GM18858 (cell line): Measurements from ENCODE around the gene SLC49A4.

Experiments
- ATAC-seq: cut with Tn5 transposase; IDR thresholded peaks from one replicate; pipeline ENCODE4 v1.9.1; 2021; ENCODE audit not compliant: unreplicated experiment

The SLC49A4 gene

DNA sequence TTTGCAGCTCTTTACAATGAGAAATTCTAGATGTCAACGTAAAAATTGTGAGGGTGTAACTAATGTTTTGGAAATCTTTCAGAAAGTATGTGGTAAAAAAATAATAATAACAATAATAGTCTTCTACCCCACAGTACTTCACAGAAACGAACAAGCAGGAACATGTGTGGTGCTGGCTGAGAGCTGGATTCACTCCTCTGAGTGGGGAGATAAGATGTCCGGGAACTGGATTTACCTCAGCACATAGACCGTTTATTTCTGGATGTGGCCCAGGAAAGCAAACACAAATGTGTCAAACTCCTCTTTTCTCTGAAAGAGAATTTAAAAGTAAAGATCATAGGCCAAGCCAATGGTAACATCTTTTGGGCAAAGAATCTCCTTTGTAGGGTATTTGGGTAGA is 103.4 kb downstream of the SLC49A4 start:
- ATAC-seq = no peak

DNA sequence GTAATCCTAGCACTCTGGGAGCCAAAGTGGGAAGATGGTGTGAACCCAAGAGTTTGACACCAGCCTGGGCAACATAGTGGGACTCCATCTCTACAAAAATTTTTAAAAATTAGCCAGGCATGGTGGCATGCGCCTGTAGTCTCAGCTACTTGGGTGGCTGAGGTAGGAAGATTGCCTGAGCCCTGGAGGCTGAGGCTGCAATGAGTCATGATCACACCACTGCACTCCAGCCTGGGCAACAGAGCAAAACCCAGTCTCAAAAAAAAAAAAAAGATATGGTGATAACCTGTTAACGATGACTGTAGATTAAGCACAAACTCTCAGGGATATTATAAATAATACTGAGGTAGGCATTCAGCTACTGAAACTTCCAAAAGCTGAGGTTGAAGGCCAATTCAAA is 107.5 kb downstream of the SLC49A4 start:
- ATAC-seq = no peak

DNA sequence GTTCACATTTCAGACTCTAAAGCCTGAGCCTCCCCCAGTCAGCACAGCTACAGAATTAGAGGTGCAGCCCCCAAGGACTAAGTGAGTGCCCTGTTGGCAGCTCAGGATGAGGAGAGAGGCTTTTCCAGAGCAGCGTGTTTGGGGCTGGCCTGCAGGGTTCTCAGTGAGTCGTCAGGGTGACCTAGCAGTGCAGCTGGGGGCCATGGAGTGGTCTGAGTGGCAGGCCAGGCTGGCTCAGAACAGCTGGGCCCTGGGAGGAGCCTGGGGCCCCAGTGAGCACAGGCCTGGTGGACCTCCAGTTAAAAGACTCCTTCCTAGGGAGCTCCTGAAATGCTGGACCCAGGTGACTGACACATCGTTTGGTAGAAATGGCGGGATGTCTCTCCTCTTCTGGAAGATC is 108.3 kb downstream of the SLC49A4 start:
- ATAC-seq = no peak

DNA sequence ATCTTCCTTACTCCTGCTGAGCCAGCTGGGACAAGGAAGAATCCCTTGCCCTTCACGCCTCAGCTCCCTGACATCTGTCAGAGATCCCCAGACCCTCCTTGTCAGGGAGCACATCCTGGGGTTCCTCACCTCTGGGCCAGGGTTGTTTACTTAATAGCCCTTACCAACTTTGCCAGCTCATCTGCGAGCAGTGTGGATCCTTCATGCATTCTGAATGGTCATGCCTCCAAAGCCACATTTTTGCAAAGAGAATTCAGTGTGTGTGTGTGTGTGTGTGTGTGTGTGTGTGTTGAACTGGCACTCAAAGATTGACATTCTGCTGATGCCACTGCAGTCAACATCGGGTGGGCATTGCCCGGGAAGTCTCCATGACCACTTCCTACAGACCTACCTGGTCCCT is 112.6 kb downstream of the SLC49A4 start:
- ATAC-seq = no peak

DNA sequence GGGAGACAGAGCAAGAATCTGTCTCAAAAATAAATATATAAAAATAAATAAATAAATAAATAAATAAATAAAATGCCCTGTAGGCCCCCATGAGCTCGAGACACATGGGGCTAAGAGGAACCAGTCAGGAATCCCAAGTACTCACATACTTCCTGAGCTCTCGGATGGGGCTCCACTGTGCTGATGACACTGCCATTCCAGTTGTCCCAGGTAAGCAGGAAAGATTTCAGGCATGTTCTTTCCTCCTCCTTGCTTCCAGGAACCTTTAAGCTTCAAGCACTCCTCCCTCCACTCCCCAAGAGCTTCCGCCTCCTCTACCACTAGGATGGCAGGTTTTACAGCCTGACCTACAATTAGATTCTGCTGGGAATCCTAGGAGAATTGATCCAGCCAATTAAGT is 113.4 kb downstream of the SLC49A4 start:
- no peak for ATAC-seq

DNA sequence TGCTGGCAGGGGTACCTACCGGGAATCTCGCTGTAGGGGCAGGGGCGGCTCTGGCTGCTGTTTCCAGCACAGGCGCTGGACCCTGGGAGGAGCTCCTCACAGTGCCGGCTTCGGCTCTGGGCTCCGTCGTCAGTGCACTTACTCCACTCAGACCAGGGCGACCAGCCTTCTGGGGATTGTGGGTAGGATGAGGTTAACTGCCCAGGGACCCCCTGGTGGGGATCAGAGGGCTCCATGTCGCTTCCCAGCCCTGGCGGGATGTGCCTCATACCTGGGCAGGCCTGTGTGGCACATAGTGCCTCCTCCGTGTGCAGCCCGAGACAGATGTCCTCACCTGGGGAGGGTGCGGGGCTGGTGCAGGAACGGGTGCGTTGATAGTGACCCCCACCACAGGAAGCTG is 117.0 kb downstream of the SLC49A4 start:
- ATAC-seq = no peak

DNA sequence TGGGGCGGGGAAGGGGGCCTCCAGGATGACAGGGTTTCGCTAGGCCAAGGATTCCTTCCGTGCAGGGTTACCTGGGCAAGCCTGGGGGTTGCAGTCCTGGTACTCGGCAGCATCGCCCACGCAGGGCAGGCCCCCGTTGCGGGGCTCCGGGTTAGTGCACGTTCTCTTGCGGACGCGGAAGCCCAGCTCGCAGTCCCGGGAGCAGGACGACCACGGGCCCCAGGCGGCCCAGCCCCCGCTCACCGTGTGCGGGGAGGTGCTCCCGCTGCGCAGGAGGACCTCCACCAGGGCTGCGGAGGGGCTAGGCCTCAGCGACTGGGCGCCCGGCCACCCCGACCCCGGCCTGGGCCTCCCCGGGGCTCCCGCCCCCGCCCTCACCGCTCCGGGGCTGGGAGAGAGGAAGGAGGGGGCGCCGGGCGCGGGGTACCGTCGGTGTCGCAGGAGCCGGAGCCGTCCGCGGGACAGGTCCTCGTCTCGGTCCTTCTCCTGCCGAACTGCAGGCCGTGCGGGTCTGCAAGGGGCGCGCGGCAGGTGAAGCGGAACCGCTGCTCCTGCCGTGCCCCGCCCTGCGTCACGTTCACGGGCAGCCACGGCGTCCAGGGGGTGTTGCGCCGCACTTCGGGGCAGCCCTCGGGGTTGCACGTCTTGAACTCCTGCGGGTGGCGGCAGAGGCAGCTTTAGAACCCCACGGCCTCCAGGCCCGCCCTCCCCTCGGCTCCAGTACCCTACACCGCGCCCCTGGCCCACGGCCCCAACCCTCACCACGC is 118.1 kb downstream of the SLC49A4 start:
- ATAC-seq = no peak

DNA sequence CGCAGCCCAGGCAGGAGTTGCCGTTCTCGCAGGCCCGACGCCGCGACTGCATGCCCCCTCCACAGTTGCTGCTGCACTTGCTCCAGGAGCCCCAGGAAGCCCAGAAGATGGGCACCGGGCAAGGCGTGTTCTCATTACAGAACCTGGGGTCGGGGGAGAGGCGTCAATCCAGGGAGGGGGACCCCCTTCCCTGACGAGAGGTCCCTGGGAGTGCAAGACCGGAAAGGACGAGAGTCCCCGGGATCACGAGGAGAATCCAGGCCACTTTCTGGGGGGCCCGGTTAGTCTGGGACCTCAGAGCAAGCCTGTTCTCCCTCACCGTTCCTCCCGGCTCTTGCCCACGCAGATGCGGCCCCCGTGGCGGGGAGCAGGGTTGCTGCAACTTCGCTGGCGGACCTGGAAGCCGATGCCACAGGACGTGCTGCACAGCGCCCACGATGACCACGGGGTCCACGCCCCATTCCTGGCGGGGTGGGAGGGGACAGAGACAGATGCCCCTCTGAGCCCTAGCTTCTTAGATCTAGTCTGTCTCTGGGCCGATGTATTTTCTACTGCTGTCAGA is 118.8 kb downstream of the SLC49A4 start:
- no peak for ATAC-seq

DNA sequence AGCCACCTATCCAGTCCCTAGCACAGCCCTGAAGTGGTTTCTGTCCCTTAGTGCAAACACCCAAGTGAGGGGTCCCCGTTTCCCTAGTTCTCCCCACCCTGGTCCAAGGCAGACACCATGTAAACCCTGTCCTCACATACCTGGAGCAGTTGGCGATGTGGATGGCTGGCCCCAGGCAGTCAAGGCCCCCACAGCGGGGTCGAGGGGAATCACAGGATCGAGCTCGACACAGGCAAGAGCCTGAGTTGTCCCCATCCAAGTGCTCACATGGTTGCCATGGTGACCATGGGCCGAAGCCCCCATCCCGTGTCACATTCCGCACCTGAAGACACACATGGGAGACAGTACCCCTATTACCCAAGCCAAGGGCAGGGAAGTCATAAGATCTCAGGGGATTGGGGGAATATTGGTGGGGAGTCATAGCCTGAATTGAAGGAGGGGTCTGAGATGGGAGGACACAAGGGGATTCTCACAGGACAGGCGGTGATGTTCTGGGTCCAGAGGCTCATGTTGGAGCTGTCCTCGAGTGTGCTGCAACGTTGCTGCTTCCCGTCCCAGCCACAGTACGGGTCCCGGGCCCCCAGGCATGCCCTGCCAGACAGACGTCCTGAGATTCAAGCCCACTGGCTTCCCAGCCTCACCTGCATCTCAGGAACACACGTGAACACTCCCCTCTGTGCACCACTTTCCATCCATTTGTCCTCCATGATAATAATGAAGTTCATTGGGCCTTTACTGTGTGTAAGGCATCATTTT is 120.6 kb downstream of the SLC49A4 start:
- no peak for ATAC-seq

DNA sequence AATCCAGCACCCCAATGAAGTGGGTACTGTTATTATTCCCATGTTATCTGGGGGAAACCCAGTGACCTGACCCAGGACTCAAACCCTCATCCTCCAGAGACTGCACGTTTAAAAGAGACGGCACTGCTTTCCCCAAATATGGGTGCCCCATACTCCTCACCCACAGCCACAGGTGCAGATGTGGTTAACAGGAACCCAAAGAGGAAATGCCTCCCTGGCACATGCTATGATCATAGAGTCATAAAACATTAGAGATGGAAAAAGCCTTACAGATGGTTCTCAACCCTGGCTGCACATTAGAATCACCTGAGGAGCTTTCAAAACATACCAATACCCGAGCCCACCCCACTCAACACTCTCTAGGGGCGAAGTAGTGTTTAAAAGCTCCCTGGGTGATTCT is 121.2 kb downstream of the SLC49A4 start:
- ATAC-seq = no peak

DNA sequence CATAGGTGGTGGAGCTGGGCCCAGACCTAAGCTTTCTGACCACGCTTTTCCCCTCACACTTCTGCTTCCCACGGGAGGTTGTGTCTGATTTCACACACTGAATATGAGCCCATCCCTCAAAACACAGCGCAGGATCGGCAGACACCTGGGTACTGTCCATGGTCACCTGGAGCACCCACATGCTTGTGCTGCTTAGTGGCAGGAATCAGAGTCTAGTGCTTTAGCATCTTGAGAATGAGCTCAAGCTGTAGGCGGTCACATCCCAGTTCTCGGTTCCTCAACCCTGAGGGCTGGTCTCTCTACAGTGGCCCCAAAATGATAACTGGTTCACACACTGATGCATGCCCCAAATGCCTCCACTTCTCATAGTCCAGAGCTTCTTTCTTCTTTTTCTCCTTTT is 121.7 kb downstream of the SLC49A4 start:
- peak; percentile 63 for ATAC-seq

DNA sequence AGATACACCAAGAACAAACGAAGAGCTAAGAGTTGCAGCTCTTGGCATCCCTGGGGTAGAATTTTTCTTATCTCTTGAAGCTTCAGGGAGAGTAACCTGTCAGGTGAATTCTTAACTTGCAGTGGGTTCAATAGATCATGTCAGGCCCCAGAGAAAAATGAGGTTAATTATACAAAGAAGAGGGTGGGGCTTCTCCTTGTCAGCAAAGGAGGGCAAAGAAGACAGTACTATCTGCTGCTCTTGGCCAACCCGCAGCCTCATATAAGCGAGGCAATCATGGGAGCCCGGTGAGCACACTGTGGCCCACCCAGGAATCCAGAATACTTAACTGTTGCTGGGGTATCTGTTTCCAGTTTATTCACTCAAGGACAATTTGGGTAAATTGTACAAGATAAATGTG is 122.5 kb downstream of the SLC49A4 start:
- ATAC-seq = no peak

DNA sequence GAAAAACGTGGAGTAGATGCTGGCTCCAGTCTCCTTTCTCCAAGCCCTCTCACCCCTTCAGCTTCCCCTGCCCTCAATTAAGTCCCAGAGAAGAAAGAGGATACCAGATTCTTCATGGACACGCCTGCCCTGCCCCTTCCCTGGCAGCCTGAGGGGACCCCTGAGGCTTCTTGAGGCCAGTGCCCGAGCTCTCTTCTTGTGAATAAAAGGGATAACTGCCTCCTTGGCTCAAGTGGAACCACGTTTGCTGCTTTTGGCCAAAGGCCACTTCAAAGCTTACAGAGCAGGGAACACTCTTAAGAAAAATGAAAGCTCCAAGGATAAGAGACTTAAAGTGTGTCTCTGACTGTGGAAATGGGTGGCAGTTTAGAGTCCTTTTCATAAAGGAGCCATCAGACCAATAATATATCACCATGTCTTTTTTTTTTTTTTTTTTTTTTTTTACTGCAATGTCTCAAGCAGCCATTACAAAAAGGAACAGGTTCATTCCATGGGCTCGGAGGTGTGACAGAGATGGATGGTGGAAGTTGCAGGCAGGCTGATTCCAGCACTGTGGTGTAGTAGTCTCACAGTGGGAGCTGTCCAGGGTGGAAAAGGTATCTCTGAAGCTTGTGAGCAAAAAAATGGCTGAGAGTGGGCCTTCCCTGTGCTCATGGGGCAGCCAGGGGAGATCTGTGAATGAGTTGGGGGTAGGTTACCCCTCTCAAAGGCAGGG is 123.9 kb downstream of the SLC49A4 start:
- ATAC-seq = no peak

DNA sequence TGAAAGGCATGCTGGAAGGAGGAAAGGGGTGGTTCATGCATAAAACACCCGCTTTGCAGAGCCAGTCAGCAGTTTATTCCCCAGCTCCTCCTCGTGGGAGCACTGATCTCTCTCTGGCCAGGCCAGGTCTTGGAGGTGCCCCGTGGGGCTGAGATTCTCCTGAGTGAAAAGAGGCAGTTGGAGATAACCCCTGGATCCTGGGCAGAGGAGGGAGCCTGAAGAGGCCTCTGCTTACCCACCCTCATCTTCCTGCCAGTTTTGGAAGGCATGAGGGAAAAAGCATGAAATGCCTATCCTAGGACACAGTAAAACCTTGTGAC is 124.4 kb downstream of the SLC49A4 start:
- no peak for ATAC-seq

DNA sequence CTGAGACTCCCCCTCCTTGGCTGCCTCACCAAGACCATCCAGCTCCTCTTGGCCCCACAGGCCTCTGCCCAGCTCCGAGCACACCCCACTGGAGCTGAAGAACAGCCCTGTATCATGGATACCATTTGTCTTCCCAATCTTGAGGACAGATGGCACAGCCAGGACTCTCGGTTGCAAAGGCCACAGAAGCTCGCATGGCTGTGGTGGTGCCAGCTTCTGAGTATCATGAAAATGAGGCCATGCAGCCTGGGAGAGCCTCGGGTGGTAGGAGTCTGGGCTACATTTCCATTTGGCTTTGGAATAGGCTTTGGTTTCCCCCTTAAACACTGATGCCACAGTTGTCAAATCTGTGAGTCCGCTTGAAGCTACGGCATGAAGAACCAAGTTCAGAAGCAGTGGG is 126.1 kb downstream of the SLC49A4 start:
- no peak for ATAC-seq

DNA sequence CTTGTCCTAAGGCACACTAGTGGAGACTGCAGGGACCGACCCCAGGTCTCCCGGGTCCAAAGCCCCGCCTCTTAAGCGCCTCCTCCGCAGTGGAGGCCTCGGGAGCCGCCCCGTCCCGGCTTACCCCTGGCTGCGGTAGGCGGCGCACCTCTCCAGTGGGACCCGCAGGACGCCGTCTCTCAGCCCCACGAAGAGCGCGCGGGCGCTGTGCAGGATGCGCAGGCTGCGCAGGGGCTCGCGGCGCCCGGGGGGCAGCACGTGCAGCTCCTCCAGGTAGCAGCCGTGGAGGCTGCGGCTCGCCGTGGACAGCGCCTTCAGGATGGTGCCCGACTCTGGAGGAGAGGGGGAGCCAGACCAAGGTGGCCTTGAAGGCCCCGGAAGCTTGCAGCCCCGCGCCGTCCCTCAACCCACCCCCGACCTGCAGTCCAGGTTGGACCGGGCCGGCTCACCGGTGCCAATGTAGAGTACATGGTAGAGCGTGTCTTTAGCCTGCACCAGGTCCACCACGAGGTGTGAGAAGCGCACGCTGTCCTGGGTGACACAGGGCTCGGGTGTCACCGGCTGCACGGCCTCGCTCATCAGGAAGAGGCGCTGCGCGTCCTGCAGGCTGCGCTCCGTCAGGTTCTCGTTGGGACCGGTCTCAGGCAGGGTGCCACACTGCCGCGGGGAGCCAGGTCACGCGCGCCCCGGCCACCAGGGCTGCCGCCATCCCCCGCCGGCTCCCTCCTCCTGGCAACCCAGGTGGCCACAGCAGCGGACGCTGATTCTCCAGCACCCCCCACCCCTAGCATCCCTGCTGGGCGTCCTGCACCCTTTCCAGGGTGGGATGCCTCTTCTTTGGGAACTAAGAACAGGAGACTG is 127.2 kb downstream of the SLC49A4 start:
- ATAC-seq = no peak

DNA sequence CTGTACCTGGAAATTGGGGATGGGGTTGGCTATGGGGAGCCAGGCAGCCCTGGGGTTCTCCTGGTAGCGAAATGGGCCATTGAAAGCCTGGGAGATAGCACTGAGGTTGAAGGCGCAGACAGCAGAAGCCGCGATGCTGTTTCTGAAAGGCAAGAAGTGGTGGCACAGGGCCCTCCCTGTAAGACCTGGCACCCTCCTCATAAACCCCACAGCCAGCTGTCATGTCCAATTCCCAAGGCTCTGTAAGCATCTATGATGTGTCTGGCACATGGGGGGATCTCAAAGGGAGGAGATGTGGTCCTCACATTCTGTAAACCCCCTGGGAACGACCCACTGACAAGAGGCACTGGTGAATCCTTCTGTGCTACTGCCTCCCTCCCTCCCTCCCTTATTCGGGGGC is 128.7 kb downstream of the SLC49A4 start:
- ATAC-seq = no peak

DNA sequence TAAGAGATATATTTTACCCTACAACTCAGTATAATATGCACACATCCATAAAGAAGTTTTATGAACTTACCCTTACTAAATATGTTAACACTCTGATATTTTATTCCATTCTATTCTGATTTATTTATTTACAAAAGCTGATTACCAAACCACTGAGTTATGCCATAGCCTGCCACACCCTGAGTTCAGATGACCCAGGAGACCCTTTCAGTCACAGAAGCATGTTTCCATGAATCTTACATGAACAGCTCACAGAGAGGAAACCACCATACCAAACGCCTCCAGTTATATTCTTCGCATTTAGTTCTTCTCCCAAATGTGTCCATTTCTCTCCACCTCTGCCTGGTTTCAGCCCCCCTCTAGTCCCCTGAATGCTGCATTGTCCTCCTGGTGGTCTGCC is 129.2 kb downstream of the SLC49A4 start:
- no peak for ATAC-seq

DNA sequence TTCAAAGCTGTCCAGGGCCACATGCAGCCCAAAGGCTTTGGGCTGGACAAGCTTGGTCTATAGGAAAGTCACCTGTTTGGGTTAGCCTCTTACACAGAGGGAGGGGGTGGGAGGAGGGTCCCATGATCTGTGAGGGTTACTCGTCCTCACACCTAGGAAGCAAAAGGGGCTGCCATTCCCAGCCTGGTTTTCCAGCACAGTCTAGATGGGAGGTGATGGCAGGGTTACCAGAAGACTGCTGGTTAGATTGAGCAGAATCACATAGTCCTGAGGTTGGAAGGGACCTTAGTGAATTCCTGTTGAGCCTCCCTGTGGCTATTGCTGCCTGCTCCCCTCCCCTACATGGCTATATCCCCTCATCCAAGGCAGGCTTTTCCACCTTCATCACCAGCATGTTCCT is 130.9 kb downstream of the SLC49A4 start:
- no peak for ATAC-seq

DNA sequence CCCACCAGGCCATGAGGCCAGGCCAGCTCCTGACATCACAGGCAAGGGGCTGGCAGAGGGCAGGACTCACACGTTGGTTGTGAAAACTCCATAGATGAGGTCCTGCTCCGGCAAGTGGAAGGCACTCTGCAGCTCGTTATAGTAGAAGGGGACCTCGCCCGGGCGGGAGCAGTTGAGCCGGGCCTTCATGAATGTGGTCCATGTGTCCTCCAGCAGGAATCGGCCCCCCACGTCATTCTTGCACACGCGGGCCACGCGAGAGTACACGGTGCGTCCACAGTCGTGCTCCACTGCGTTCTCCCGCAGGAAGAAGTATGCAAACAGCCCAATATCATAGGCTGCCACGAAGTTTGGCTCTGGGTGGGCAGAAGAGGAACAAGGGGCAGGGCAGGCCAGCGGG is 131.5 kb downstream of the SLC49A4 start:
- no peak for ATAC-seq

DNA sequence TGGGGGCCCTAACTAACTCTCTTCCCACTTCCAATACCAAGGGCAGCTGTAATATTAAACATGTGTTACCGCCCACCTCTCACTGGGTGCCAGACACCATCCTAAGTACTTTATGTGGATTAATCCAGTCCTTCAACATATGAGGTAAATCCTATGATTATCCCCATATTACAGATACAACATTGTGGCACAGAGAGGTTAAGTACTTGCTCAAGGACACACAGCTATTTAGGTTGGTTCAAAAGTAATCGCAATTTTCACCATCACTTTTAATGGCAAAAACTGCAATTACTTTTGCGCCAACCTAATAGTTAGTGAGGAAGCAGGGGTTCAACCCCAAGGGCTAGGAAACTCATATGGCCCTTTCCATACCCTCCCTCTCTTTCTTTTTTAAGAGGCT is 131.9 kb downstream of the SLC49A4 start:
- ATAC-seq = no peak
